Activated CD4-positive, alpha-beta T cell treated with anti-CD3 and anti-CD28 coated beads for 48 hours (primary cell): ENCODE data around the gene KRTAP10-3.
"Not testable (repeated sequence)": the region's sequence is repeated elsewhere in the genome, so short reads cannot be mapped to it uniquely, and the experiment has no call there.

Experiments
- DNase-seq: peaks from one replicate; pipeline ENCODE4 v3.0.0-alpha.2; 2020

Gene KRTAP10-3, protein sequence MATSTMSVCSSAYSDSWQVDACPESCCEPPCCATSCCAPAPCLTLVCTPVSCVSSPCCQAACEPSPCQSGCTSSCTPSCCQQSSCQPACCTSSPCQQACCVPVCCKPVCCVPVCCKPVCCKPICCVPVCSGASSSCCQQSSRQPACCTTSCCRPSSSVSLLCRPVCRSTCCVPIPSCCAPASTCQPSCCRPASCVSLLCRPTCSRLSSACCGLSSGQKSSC

DNA sequence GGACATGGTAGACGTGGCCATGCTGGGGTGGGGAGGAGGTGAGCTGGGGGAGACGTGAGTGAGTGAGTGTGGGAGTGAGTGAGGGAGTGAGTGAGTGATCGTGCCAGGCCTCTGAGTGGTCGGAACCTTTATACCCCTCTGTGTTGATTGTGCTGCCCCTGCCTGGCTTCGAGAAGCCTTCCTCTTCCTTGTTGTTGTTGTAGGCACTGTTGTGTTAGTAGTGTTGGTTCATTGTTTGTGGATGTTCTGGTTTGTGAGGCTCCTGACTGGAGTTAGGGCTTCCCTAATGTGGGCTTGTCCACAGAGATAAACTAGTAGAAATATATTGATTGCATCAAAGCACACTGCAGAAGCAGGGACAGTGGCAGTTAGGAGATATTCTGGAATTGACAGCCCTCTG is at the start of gene KRTAP10-3:
KRTAP10-3 (minus strand) TSS at position 101 of the 400 bp plus-strand sequence; CDS start at position 21, 80 bp downstream.
- DNase-seq, result no peak

- no peak for DNase-seq
These were observed 47.9 kb upstream of the KRTAP10-3 start for GRCh38 chr21:44606495-44606894.

DNA sequence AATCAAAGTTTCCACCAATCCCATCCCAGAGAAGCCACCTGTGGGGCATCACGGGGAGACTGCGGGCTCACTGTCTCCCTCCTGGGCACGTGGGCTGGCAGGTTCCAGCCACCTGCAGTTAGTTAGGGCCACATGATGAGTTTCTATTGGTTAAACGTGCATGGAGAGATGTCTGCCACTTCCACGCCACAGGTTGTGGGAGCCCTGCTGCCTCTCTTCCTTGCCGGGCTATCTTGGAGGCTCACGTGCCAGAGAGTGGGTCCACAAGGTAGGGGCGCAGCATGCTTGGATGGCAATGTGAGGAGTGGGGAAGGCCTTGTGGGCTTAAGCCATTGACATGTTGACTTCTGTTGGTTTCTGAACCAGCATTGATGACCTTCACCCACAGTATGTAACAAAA is 45.3 kb upstream of the KRTAP10-3 start:
- DNase-seq, result no peak

DNA sequence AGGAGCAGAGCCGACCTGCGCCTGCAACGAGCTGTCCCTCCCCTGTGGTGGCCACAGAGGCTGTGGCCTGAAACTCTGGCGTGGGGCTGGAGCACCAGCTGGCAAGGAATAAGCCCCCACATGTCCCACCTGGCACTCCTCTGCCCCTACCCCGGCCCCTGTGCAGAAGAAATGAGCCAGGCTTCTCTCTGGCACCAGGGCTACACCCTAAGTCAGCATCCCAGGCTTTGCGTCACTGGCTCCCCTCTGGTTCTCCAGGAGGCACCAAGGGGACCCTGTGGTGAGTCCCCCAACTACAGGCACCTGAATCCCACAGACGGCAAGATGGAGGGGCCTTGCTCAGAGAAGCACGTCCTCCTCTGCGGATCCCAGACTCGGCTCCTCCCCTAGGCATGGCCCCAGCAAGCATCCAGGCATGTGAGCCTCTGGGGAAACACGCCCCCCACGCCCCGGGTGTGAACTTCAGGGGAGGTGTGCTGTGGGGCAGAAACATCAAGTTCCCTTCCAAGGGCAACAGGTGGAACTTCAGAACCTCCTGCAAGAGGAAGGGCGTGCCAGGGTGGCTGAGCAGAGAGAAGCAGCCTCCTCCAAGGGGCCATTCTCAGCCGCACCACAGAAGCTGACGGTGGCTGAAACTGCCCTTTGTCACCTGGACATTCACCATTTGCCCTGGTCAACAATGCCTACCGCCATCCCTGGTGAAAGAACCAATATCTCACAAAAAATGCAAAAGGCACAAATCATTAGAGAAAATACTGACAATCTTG is 44.7 kb upstream of the KRTAP10-3 start:
- no peak for DNase-seq

GRCh38 chr21:44602463-44602850 is 43.9 kb upstream of the KRTAP10-3 start:
- no peak for DNase-seq

- DNase-seq, result no peak
These were observed 43.2 kb upstream of the KRTAP10-3 start for GRCh38 chr21:44601596-44602462.

- DNase-seq, result not testable (repeated sequence)
These were observed 42.5 kb upstream of the KRTAP10-3 start for GRCh38 chr21:44601091-44601490.

DNA sequence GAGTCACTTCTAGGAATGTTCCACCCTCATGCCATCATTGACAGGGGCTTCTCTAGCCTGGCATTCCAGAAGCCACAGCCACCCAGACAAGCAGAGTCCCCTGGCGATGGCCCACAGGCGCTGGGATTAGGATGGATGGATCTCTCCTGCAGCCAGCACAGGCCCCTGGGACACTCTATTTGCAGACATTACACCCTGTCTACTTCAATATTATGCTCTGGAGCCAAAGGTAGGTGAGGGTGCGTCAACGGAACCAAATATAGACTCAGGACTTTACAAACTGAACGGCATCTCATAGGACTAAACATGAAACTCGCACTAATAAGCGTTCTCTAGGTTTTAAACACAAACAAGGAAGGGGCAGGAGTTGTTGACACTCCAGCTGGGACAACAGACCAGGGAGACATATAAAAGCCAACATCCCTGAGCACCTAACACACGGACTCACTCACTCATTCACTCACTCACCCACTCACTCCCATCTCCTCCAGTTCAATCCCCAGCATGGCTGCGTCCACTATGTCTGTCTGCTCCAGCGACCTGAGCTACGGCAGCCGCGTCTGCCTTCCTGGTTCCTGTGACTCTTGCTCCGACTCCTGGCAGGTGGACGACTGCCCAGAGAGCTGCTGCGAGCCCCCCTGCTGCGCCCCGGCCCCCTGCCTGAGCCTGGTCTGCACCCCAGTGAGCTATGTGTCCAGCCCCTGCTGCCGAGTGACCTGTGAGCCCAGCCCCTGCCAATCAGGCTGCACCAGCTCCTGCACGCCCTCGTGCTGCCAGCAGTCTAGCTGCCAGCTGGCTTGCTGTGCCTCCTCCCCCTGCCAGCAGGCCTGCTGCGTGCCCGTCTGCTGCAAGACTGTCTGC is 41.8 kb upstream of the KRTAP10-3 start, which contains the start of gene KRTAP10-7:
KRTAP10-7 (plus strand) TSS at position 480 of the 861 bp plus-strand sequence; CDS start at position 505, 25 bp downstream.
- not testable (repeated sequence) for DNase-seq

GRCh38 chr21:44599264-44600029 is 40.9 kb upstream of the KRTAP10-3 start:
- DNase-seq, result no peak

DNA sequence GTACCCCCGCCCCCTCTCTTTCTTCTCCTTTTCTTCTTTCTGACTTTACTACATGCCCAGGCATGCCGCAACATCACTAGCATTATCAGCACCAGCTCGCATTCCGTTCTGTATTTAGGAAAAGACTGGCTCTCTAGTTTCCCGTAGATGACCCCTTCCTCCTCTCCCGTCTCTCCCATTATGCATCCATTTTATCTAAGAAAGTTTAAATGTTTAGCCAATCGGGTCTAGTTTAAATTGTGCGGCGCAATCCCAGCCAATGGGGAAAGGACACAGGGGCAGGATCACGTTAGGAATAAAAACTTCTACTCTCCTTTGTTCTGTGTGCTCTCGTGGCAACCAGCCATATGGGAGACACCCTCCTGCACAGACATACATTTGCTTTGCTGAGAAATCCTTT is 39.5 kb upstream of the KRTAP10-3 start:
- DNase-seq, result no peak

GRCh38 chr21:44596068-44596725 is 37.6 kb upstream of the KRTAP10-3 start:
- no peak for DNase-seq

DNA sequence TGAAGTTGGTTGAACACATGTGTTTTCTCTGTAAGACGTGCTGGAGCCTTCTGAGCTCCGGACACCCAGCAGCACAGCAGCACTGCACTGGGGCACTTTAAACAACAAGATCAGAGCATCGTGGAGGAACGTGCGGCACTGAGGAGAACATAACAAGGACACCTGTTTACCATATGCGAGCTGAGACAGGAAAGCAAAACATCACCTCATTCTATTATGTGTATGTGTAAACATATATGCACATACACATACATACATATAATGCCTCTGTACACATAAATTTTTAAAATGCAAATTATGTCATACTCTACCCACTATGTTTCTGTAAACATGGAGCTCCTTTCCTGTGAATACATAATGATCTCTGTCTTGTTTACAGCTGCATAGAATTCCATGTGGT is 36.9 kb upstream of the KRTAP10-3 start:
- no peak for DNase-seq

DNA sequence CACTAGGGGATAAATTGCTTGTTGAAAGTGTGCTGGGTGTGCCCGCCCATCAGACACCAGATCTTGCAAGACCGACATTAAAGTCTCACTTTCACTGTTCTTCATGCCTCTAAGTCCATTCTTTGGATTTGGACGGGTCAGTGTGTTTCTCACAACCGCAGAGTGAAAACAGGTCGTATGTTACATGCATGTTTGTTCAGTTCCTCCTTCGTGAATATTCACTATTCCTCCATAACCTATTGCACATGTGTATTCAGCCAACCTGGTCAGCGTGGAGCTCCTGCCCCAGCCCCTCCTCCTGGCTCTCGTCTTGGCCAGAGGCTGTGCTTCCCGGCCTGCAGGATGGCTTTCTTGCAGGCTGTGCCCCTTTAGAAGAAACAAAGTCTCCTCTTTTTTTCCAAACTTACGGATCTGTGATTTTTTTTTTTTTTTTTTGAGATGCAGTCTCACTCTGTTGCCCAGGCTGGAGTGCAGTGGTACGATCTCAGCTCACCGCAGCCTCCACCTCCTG is 35.9 kb upstream of the KRTAP10-3 start:
- no peak for DNase-seq

DNA sequence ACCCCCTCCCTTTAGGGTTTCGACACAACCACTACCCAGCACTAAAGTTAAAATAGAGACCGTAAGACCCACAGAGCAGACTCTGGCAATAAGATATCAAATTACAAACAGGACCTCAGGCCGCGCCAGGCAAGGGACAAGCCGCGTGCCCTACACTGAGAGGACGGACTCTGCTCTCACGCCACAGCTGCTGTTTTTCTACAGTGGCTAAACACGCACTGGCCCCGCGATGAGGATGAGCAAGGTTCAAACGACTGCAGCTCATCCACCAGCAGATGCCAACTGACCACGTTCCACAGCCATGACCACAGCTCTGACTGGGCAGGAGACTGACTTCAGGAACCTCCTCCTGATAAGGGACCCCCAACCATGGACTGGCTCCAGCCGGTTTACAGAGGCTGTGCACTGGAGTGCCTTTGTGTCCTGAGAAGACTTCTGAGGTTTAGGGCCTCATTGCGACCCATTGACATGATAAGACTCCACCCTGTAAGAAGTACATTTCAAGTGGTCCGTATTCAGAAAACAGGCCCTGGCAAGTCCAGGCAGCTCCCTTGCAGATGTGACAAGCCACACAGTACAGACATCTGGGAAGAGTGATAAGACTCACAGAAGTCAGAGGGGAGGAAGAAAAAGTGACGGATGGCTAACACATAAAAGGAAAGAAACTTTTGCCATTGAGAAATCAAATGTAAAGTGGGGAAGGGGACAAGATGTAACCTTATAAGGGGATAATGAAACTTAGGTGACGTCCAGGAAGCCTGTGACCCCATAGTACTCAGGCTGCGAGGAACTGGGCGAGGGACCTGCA is 35.2 kb upstream of the KRTAP10-3 start:
- no peak for DNase-seq

DNA sequence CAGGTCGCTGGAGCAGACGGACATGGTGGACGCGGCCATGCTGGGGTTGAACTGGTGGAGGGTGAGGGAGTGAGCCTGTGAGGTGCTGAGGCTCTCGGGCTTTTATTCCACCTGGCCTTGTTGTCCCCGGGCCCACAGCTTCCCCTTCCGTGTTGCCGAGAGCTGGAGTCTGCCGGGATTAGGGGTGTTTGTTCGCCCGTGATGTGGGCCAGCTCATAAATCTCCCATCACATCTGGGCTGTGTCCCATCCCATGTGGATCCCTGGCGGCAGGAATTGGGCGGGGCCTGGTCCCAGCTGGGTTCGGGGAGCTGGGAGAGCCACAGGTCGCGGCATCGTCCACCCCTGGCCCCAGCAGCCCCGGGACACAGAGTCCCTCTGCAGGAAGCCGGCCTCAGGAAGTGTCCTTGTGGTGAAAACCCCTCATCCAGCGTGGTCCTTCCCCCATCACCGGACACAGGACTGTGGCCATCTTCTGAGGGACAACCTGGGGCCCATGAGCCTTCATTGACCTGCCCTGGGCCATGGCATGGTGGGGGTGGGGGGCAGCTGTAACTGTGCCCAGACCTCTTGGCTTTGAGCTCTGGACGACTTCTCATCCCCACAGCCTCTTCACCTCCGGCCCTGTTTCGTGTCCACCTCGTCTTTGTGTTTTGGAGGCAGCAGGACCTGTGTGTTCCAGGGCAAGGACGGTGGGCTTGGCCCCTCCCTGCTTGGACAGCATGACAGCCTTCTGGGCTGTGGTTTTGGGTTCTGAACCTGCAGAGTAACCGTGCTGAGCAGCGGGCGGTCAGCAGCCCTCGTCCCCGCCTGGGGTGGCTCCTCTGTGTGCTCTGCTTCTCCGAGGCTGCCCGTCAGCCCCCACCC is 34.1 kb upstream of the KRTAP10-3 start, which contains the start of gene KRTAP10-6:
KRTAP10-6 (minus strand) TSS at position 60 of the 866 bp plus-strand sequence; CDS start at position 39, 21 bp downstream.
- DNase-seq, result no peak

- DNase-seq, result not testable (repeated sequence)
These were observed 33.2 kb upstream of the KRTAP10-3 start for GRCh38 chr21:44591801-44592130.

DNA sequence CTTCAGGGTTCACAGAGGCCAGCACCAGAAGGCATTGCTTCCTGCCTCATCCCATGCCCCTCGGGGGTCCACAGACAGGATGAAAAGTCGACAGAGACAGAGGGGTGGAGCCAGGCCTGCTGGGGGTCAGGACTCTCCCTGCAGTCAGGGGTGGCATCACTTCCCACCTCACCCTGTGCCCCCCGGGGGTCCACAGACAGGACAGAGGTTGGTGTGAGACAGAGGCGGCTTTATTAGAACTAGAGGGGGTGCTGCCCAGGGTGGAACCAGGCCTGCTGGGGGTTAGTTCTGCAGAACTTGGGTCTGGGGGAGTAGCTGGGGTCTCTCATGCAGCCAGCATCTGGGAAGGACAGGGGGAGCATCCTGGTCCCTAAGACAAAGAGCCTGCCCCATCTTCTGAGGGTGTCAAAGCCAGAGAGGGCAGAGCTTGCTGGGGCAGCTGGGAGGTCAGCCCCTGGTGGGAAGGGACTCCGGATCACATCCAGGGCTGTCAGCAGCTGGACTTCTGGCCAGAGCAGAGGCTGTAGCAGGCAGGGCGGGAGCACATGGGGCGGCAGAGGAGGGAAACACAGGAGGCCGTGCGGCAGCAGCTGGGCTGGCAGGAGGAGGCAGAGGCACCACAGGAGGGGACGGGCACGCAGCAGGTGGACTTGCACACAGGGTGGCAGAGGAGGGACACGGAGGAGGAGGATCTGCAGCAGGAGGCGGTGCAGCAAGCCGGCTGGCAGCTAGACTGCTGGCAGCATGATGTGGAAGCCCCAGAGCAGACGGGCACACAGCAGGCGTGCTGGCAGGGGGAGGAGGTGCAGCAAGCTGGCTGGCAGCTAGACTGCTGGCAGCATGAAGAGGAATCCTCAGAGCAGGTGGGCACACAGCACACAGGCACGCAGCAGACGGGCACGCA is 32.6 kb upstream of the KRTAP10-3 start:
- not testable (repeated sequence) for DNase-seq

DNA sequence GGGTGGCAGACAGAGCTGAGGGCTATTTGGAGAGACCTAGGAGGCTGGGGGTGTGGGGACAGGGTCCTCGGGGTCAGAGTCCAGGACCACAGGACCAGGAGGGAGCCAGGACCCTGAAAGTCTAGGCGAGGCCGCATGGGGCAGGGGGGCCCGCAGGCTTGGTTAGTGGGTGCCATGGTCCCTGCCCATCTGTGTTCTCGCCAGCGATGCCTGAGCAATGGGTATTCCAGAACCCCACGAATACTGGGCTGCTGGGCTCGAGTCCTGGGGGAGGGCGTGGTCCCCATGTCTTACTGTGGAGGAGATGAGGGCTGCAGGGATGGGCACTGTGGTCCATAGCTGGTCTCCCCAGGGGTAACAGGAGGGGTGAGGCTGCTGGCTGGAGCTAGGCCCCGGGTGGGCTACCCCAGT is 31.7 kb upstream of the KRTAP10-3 start:
- no peak for DNase-seq
